Measurements from ENCODE around the gene MGAT5B.

DNA sequence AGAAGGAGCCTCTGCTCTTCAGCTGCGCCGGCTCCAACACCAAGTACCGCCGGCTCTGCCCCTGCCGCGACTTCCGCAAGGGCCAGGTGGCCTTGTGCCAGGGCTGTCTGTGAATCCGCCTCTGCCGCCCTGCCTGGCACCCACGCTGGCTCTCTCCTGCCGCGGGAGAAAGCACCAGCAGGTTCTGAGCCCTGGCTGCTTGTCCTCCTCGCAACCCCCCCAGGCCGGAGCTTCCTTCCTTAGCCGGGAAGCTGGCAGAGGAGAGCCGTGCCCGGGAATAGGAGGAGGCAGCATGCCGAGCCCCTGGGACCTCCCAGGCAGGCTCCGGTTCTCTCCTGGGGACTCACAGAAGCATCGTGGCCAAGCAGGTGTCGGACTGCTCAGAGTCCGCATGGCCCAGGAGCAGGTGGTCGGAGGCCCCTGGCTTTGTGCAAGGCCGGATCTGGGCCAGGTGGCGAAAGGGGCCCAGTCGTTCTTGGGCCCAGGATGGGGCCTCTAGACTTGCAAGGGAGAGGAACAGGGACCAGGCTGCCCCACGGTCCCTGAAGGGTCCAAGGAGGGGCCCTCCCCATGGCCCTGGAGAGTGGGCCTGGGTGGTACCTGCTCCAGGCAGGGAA lies 80.6 kb downstream of the MGAT5B start:
- TF ChIP-seq CTCF (IDR thresholded peaks at IDR 0.05; ENCODE audit: low read depth, low read length, poor library complexity, severe bottlenecking) = no peak
- TF ChIP-seq EZH2phosphoT487 (IDR thresholded peaks at IDR 0.05; ENCODE audit: borderline replicate concordance, low read length) = no peak

Data from DOHH2 (cell line).